ENCODE results near the gene CNN3.

CNN3 gene

GRCh38 chr1:94871031-94871430 is 55.9 kb downstream of the CNN3 start:
- TF ChIP-seq POLR2AphosphoS5 (IDR thresholded peaks at IDR 0.05; ENCODE audit: borderline replicate concordance, low read depth, low read length) = no peak
- TF ChIP-seq EZH2 (IDR thresholded peaks at IDR 0.05) = no peak
- Histone ChIP-seq H3K4me3 (no peak overlapping the region), H3K36me3 (ENCODE audit: insufficient read depth, low read length) (no peaks in the 10 kb centered on the region), H3K9ac (ENCODE audit: insufficient read length) (no peak overlapping the region), H3K9me3 (ENCODE audit: low read depth, low read length) (no peaks in the 10 kb centered on the region), H3K27ac (no peak overlapping the region)
- DNase-seq (ENCODE audit: low read depth, low spot score) = no peak

DNA sequence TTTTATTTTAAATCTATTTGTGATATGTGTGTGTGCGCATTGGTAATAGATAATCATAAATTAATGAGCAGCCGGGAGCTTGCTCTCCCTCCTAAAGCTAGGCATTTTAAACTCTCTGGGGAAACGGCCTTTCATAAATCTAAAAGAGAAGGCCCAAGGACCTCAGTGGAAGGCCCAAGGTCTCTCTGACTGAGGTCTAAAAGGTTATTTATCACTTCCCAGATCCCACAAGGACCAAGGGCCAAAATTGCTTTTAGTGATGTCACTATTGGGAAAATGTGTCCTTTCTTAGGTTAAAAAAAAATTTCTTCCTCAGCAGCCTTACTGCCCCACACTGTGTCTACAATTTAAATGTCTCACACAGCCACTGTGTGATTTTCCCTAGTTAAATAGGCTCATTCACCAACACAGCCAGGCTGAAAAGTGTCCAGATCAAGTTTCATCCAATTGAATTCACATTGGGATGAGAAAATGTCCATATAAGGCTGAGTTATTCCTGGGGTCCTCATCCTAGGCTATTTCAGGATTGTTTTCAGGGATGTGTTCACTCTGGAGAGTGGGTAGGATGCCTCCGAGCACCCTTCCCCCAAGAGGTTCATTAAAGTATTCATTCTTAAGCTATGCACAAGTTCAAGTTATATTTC is 60.6 kb downstream of the CNN3 start:
- Histone ChIP-seq H3K9ac (ENCODE audit: insufficient read length) (no peak overlapping the region), H3K9me3 (ENCODE audit: low read depth, low read length) (no peaks in the 10 kb centered on the region), H3K27ac (no peak overlapping the region), H3K4me3 (no peak overlapping the region), H3K36me3 (ENCODE audit: insufficient read depth, low read length) (no peaks in the 10 kb centered on the region)
- TF ChIP-seq FOXP2 (optimal IDR thresholded peaks at IDR 0.05; ENCODE audit: control extremely low read depth, extremely low read length, insufficient read depth) (no peak), POLR2AphosphoS5 (IDR thresholded peaks at IDR 0.05; ENCODE audit: borderline replicate concordance, low read depth, low read length) (no peak), EZH2 (IDR thresholded peaks at IDR 0.05) (no peak)
- no peak for DNase-seq (ENCODE audit: low read depth, low spot score)

DNA sequence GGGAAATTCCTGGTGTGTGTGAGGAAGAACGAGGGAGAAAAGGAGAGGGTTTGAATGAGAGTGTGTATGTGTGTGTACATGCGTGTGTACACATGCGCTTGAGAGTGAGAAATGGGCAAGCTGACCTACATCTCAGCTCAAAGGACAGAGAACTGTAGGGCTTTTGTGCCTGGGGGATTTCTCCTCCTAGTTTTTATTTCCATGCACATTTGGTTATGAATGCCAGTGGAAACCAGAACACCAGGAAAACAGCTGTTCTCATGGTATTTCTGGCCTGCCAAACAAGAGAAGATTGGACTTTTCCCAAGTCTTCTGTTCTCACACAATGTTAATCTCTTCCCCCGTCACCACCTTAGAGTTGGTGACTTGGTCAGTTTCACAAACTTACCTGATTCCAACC is 61.5 kb downstream of the CNN3 start:
- H3K9me3 ChIP-seq (ENCODE audit: low read depth, low read length) = no peaks in the 10 kb centered on the region
- H3K36me3 ChIP-seq (ENCODE audit: insufficient read depth, low read length) = no peaks in the 10 kb centered on the region
- H3K4me3 ChIP-seq = no peak overlapping the region
- DNase-seq (ENCODE audit: low read depth, low spot score) = no peak
- no peak overlapping the region for H3K9ac ChIP-seq (ENCODE audit: insufficient read length)
- H3K27ac ChIP-seq = no peak overlapping the region
- no peak for TF ChIP-seq POLR2AphosphoS5 (IDR thresholded peaks at IDR 0.05; ENCODE audit: borderline replicate concordance, low read depth, low read length)
- TF ChIP-seq FOXP2 (optimal IDR thresholded peaks at IDR 0.05; ENCODE audit: control extremely low read depth, extremely low read length, insufficient read depth) = no peak
- no peak for TF ChIP-seq EZH2 (IDR thresholded peaks at IDR 0.05)

- Histone ChIP-seq H3K4me3 (no peak overlapping the region), H3K9ac (ENCODE audit: insufficient read length) (no peak overlapping the region), H3K27ac (no peak overlapping the region), H3K9me3 (ENCODE audit: low read depth, low read length) (no peaks in the 10 kb centered on the region), H3K36me3 (ENCODE audit: insufficient read depth, low read length) (no peaks in the 10 kb centered on the region)
- no peak for DNase-seq (ENCODE audit: low read depth, low spot score)
- TF ChIP-seq FOXP2 (optimal IDR thresholded peaks at IDR 0.05; ENCODE audit: control extremely low read depth, extremely low read length, insufficient read depth) (no peak), POLR2AphosphoS5 (IDR thresholded peaks at IDR 0.05; ENCODE audit: borderline replicate concordance, low read depth, low read length) (no peak), EZH2 (IDR thresholded peaks at IDR 0.05) (no peak)
These were observed 62.1 kb downstream of the CNN3 start for GRCh38 chr1:94864821-94865220.

DNA sequence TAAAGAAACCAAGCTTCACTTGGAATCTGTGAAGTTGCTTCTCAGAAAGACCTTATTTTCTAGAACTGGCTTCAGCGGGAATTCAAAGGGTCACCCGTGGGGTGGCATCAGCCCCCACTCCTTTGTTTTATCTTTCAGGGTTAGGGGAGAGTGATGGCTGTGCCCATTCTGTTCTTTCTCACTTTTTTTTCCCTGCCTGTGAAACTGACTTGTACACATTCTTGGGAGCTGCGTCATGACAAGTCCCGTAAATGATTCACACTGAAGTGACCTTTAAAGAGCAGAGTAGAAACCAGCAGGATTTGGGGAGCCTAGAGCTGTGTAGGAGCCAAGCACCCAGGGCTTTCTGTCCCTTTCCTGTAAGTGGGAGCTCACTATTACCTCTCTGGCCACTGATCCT is 63.0 kb downstream of the CNN3 start:
- H3K4me3 ChIP-seq = no peak overlapping the region
- no peak for DNase-seq (ENCODE audit: low read depth, low spot score)

GRCh38 chr1:94863297-94863911 is 63.5 kb downstream of the CNN3 start:
- no peak for DNase-seq (ENCODE audit: low read depth, low spot score)
- Histone ChIP-seq H3K9me3 (ENCODE audit: low read depth, low read length) (no peaks in the 10 kb centered on the region), H3K36me3 (ENCODE audit: insufficient read depth, low read length) (no peaks in the 10 kb centered on the region), H3K27ac (no peak overlapping the region), H3K9ac (ENCODE audit: insufficient read length) (no peak overlapping the region), H3K4me3 (no peak overlapping the region)
- no peak for TF ChIP-seq FOXP2 (optimal IDR thresholded peaks at IDR 0.05; ENCODE audit: control extremely low read depth, extremely low read length, insufficient read depth)
- TF ChIP-seq POLR2AphosphoS5 (IDR thresholded peaks at IDR 0.05; ENCODE audit: borderline replicate concordance, low read depth, low read length) = no peak
- TF ChIP-seq EZH2 (IDR thresholded peaks at IDR 0.05) = no peak

More for the DNA sequence above, 63.0 kb downstream of the CNN3 start:
- TF ChIP-seq POLR2AphosphoS5 (IDR thresholded peaks at IDR 0.05; ENCODE audit: borderline replicate concordance, low read depth, low read length) = no peak
- no peak for TF ChIP-seq EZH2 (IDR thresholded peaks at IDR 0.05)
- no peak for TF ChIP-seq FOXP2 (optimal IDR thresholded peaks at IDR 0.05; ENCODE audit: control extremely low read depth, extremely low read length, insufficient read depth)
- H3K9ac ChIP-seq (ENCODE audit: insufficient read length) = no peak overlapping the region
- H3K36me3 ChIP-seq (ENCODE audit: insufficient read depth, low read length) = no peaks in the 10 kb centered on the region
- H3K9me3 ChIP-seq (ENCODE audit: low read depth, low read length) = no peaks in the 10 kb centered on the region
- H3K27ac ChIP-seq = no peak overlapping the region

DNA sequence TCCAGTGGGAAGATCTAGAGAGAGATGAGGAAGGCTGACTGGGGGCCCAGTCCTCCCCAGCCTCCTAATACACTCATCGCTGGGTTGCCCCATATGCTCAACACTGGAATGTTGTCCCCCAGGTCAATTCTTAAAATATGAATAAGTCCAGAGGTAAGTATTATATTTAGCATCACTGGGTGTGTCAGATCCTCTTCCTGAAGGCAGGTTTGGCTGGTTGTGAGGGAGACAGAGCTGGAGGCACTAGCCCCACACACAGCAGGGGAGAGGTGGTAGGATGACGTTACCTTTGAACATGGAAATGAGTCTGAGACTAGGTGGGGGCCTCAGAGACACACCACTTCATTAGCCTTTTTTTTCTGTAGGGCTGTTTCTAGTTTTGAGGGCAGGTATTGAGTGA is 64.2 kb downstream of the CNN3 start:
- no peak for DNase-seq (ENCODE audit: low read depth, low spot score)
- Histone ChIP-seq H3K9me3 (ENCODE audit: low read depth, low read length) (no peaks in the 10 kb centered on the region), H3K36me3 (ENCODE audit: insufficient read depth, low read length) (no peaks in the 10 kb centered on the region), H3K9ac (ENCODE audit: insufficient read length) (no peak overlapping the region), H3K27ac (no peak overlapping the region), H3K4me3 (no peak overlapping the region)
- TF ChIP-seq FOXP2 (optimal IDR thresholded peaks at IDR 0.05; ENCODE audit: control extremely low read depth, extremely low read length, insufficient read depth) (no peak), POLR2AphosphoS5 (IDR thresholded peaks at IDR 0.05; ENCODE audit: borderline replicate concordance, low read depth, low read length) (no peak), EZH2 (IDR thresholded peaks at IDR 0.05) (no peak)

DNA sequence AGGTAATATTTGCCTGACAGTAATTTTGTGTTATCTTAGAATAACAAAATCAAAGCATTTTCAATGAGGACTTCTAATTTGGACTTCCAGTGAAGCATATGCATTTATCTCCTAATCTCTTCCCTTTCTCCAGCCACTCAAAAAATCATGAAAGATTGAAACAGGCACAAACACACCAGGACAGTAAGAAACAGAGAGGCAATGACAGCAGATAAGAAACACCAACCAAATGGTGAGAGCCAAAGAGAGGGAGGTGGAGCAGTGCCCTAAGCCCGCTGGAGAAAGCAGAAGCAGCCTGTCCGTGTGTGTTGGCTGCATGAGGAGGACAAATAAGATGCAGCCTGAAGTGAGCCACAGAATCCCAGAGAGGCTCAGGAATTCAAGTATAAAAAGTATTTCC is 67.7 kb downstream of the CNN3 start:
- TF ChIP-seq FOXP2 (optimal IDR thresholded peaks at IDR 0.05; ENCODE audit: control extremely low read depth, extremely low read length, insufficient read depth) = no peak
- TF ChIP-seq POLR2AphosphoS5 (IDR thresholded peaks at IDR 0.05; ENCODE audit: borderline replicate concordance, low read depth, low read length) = no peak
- TF ChIP-seq EZH2 (IDR thresholded peaks at IDR 0.05) = no peak
- no peak for DNase-seq (ENCODE audit: low read depth, low spot score)
- no peak overlapping the region for H3K27ac ChIP-seq
- no peak overlapping the region for H3K9ac ChIP-seq (ENCODE audit: insufficient read length)
- no peak overlapping the region for H3K4me3 ChIP-seq
- H3K36me3 ChIP-seq (ENCODE audit: insufficient read depth, low read length) = no peaks in the 10 kb centered on the region
- no peaks in the 10 kb centered on the region for H3K9me3 ChIP-seq (ENCODE audit: low read depth, low read length)

DNA sequence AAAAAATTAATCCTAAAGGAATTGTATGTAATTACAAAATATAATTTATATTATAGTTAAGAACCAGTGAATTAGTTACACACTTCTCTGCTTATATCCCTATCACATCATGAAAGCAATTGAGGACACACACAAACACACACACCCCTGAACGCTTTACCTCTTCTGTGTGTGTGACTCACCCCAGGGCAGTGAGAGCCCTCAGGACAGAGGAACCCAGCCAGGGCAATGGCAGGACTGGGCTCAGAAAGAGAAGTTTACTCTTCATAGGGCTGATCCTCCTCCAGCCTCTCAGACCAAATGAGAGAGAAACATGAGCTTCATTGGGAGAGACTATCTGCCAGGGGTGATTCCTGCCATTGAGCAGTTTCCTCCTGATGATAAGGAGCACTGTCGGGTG is 68.6 kb downstream of the CNN3 start:
- Histone ChIP-seq H3K9me3 (ENCODE audit: low read depth, low read length) (no peaks in the 10 kb centered on the region), H3K36me3 (ENCODE audit: insufficient read depth, low read length) (no peaks in the 10 kb centered on the region), H3K4me3 (no peak overlapping the region), H3K27ac (no peak overlapping the region), H3K9ac (ENCODE audit: insufficient read length) (no peak overlapping the region)
- no peak for DNase-seq (ENCODE audit: low read depth, low spot score)
- TF ChIP-seq EZH2 (IDR thresholded peaks at IDR 0.05) = no peak
- TF ChIP-seq POLR2AphosphoS5 (IDR thresholded peaks at IDR 0.05; ENCODE audit: borderline replicate concordance, low read depth, low read length) = no peak
- no peak for TF ChIP-seq FOXP2 (optimal IDR thresholded peaks at IDR 0.05; ENCODE audit: control extremely low read depth, extremely low read length, insufficient read depth)
